Esophagus squamous epithelium (tissue), 5 donors: ENCODE results near the gene ITPK1. TPM values are rescaled to one million over a fixed set of nuclear protein-coding genes. Genes with fewer than 3 reads are reported as not detected.
A peak's percentile ranks its signal among the peaks of the same experiment; 100 is the strongest.

ENCODE experiments used
- DNase-seq: peaks from one replicate; lab custom pipeline; 2025; lab: John Stamatoyannopoulos, UW
- H3K27ac ChIP-seq, 4 donors: fragments of 200-600 bp; sonication (generic); one replicate each; pipeline ENCODE4 v1.5.1; 2016 to 2019; ENCODE audit warnings: mild to moderate bottlenecking in 1 of 4
- H3K27me3 ChIP-seq, 4 donors: fragments of 200-600 bp; sonication (generic); 1 replicate in 3 of 4; 2 replicates in 1 of 4; pipeline versions ENCODE4 v1.5.1 to v1.6.0; 2017 to 2021; ENCODE audit warnings: antibody characterized with exemption in 1 of 4
- H3K36me3 ChIP-seq, 3 donors: fragments of 200-600 bp; sonication (generic); one replicate each; pipeline ENCODE4 v1.5.1; 2016 to 2019
- H3K4me1 ChIP-seq, 3 donors: fragments of 200-600 bp; sonication (generic); one replicate each; pipeline ENCODE4 v1.5.1; 2017 to 2019
- H3K4me3 ChIP-seq, 4 donors: fragments of 200-600 bp; sonication (generic); 1 replicate in 3 of 4; 2 replicates in 1 of 4; pipeline ENCODE4 v1.5.1; 2016 to 2019; ENCODE audit warnings: mild to moderate bottlenecking in 2 of 4, moderate library complexity in 1 of 4
- H3K9me3 ChIP-seq, 3 donors: fragments of 200-600 bp; sonication (generic); one replicate each; pipeline ENCODE4 v1.5.1; 2016 to 2019
- CTCF ChIP-seq, 6 experiments: fragments of 450-650 bp in 4 of 6; fragments of 200-600 bp in 2 of 6; sonication (generic) in 2 of 6; IDR thresholded peaks; one replicate each; pipeline ENCODE4 v1.5.1; 2016 to 2019; ENCODE audit warnings: antibody characterized with exemption in 6 of 6, mild to moderate bottlenecking in 4 of 6, moderate library complexity in 4 of 6
- POLR2A ChIP-seq, 4 donors: fragments of 450-650 bp; IDR thresholded peaks; one replicate each; pipeline ENCODE4 v1.6.1; 2017; ENCODE audit warnings: antibody characterized with exemption in 4 of 4, mild to moderate bottlenecking in 4 of 4, moderate library complexity in 3 of 4
- WGBS, 2 donors: methylation state at CpG; one replicate each; pipeline ENCODE4 v1.1.5; 2018; 5-methylcytosine and 5-hydroxymethylcytosine counted together
- intact Hi-C: fragments of 100-400 bp; cut with DNase I; formaldehyde crosslinking; loops from one replicate; pipeline ENCODE4 v1.15.0; 2022
- total RNA-seq, 4 donors: library from RNA; depleted of rRNA; stranded (reverse); fragments of >200 nt; gene quantifications; one replicate each; pipeline ENCODE4 v1.1.0, GENCODE V29; 2016
- donor health status: DM: yes; HTN: yes; CAD: no.

The ITPK1 gene
- total RNA-seq, 4 donors from 2014 or later = 14.2 to 34.5 (median 25.8) TPM

GRCh38 chr14:93115069-93115820 lies 480 bp downstream of the ITPK1 start:
- Histone ChIP-seq H3K27me3 (no peaks in the 10 kb centered on the region), H3K4me3 (peak overlapping the region; percentile 57 to 92 (median 87)), H3K27ac (peak overlapping the region; percentile 88 to 100 (median 97)), H3K36me3 (no peaks in the 10 kb centered on the region), H3K9me3 (no peaks in the 10 kb centered on the region), H3K4me1 (peaks cover 20 to 45% (median 31%) of the 10 kb centered on the region in 3 donors)
- intact Hi-C loops = no loop called here
- peak; percentile 62 for DNase-seq
- peak in 2 of 4 donors; percentile 59 to 73 for TF ChIP-seq POLR2A (IDR thresholded peaks at IDR 0.05)
- peak in 3 of 6 experiments; percentile 11 to 13 (median 13) for TF ChIP-seq CTCF (IDR thresholded peaks at IDR 0.05)
- no CpG with 5 or more reads among the region's 99 CpGs for WGBS, 2 donors

- H3K4me1 ChIP-seq = peaks cover 20 to 45% (median 31%) of the 10 kb centered on the region in 3 donors
- no peak for DNase-seq
Measured at GRCh38 chr14:93114713-93115068, 1.0 kb downstream of the ITPK1 start.

GRCh38 chr14:93114068-93114710 lies 1.5 kb downstream of the ITPK1 start:
- TF ChIP-seq CTCF (IDR thresholded peaks at IDR 0.05) (no peak), POLR2A (IDR thresholded peaks at IDR 0.05) (no peak)
- 10 to 30% methylated on average over 2 to 3 of the region's 18 CpGs for WGBS, 2 donors
- intact Hi-C loops = no loop called here
- Histone ChIP-seq H3K4me3 (peak overlapping the region; percentile 57 to 92 (median 87)), H3K36me3 (no peaks in the 10 kb centered on the region), H3K27ac (peak overlapping the region; percentile 82 to 100 (median 97)), H3K4me1 (peaks cover 20 to 45% (median 31%) of the 10 kb centered on the region in 3 donors), H3K9me3 (no peaks in the 10 kb centered on the region), H3K27me3 (no peaks in the 10 kb centered on the region)
- no peak for DNase-seq

More at GRCh38 chr14:93114713-93115068, 1.0 kb downstream of the ITPK1 start:
- intact Hi-C loops = no loop called here
- TF ChIP-seq CTCF (IDR thresholded peaks at IDR 0.05) (peak in 1 of 6 experiments; percentile 12), POLR2A (IDR thresholded peaks at IDR 0.05) (no peak)
- H3K27ac ChIP-seq = peak overlapping the region; percentile 82 to 100 (median 97)
- H3K4me3 ChIP-seq = peak overlapping the region; percentile 57 to 92 (median 87)
- H3K36me3 ChIP-seq = no peaks in the 10 kb centered on the region
- H3K27me3 ChIP-seq = no peaks in the 10 kb centered on the region
- 0 to 1% methylated on average over 4 to 17 of the region's 38 CpGs for WGBS, 2 donors
- H3K9me3 ChIP-seq = no peaks in the 10 kb centered on the region

- DNase-seq = no peak
- no peaks in the 10 kb centered on the region for H3K27me3 ChIP-seq
- H3K4me1 ChIP-seq = peaks cover 20 to 51% (median 31%) of the 10 kb centered on the region in 3 donors
- TF ChIP-seq CTCF (IDR thresholded peaks at IDR 0.05) = no peak
- TF ChIP-seq POLR2A (IDR thresholded peaks at IDR 0.05) = no peak
- H3K4me3 ChIP-seq = peak overlapping the region; percentile 57 to 92 (median 87)
- no peaks in the 10 kb centered on the region for H3K36me3 ChIP-seq
- no peaks in the 10 kb centered on the region for H3K9me3 ChIP-seq
- 33 to 42% methylated on average over 1 to 6 of the region's 8 CpGs for WGBS, 2 donors
- H3K27ac ChIP-seq = peak overlapping the region; percentile 45 to 100 (median 90)
- intact Hi-C loops = no loop called here
Measured at GRCh38 chr14:93113678-93114067, 2.1 kb downstream of the ITPK1 start.
